WTC11 (cell line): ENCODE results near the gene NCAPG. TPM values are rescaled to one million over a fixed set of nuclear protein-coding genes. Genes with fewer than 3 reads are reported as not detected.

Experiments
- ATAC-seq: fragments of 200-7000 bp; cut with Tn5 transposase; 2 replicates; pipeline ENCODE4 v1.10.0; 2021; ENCODE audit warnings: mild to moderate bottlenecking, moderate library complexity
- CTCF ChIA-PET: fragments of 300-600 bp; sonication (Branson Sonifier 250); formaldehyde crosslinking; loops from one replicate; lab custom pipeline; 2021; ENCODE audit warnings: antibody characterized with exemption; lab: Charles Lee
- POLR2A ChIA-PET: fragments of 350-600 bp; sonication (Branson Sonifier 250); formaldehyde crosslinking; loops from one replicate; lab custom pipeline; 2021; ENCODE audit warnings: antibody characterized with exemption; lab: Charles Lee
- DNase-seq: peaks from one replicate; pipeline ENCODE4 v3.0.0; 2021; ENCODE audit warnings: low spot score
- H3K27ac Mint-ChIP-seq: 2 replicates; pipeline ENCODE4 v1.8.0; 2021; ENCODE audit warnings: mixed read lengths
- H3K27me3 Mint-ChIP-seq: 2 replicates; pipeline ENCODE4 v1.8.0; 2021; ENCODE audit warnings: low read depth, mild to moderate bottlenecking, moderate library complexity, mixed read lengths
- H3K36me3 Mint-ChIP-seq: 2 replicates; pipeline ENCODE4 v1.8.0; 2021; ENCODE audit warnings: mixed read lengths
- H3K4me1 Mint-ChIP-seq: 2 replicates; pipeline ENCODE4 v1.8.0; 2022; ENCODE audit warnings: mixed read lengths
- H3K4me3 Mint-ChIP-seq: 2 replicates; pipeline ENCODE4 v1.8.0; 2021; ENCODE audit warnings: mild to moderate bottlenecking, moderate library complexity, mixed read lengths
- H3K9me3 Mint-ChIP-seq: 2 replicates; pipeline ENCODE4 v1.8.0; 2021; ENCODE audit warnings: mixed read lengths
- ELF4 ChIP-seq: sonication (generic); formaldehyde crosslinking; IDR thresholded peaks from 2 replicates; pipeline ENCODE4 v1.8.1; 2022; ENCODE audit warnings: low read depth, mild to moderate bottlenecking, moderate library complexity, missing genetic modification reagents
- FOXP1 ChIP-seq: sonication (generic); formaldehyde crosslinking; IDR thresholded peaks from 2 replicates; pipeline ENCODE4 v1.8.0; 2022; ENCODE audit warnings: missing genetic modification reagents, mild to moderate bottlenecking, moderate library complexity, borderline replicate concordance
- GABPB1 ChIP-seq: sonication (generic); formaldehyde crosslinking; IDR thresholded peaks from 2 replicates; pipeline ENCODE4 v1.8.1; 2023; ENCODE audit warnings: mild to moderate bottlenecking, missing genetic modification reagents
- OVOL2 ChIP-seq: fragments of 250-450 bp; sonication (Bioruptor Pico); IDR thresholded peaks from 2 replicates; pipeline ENCODE4 v1.9.0; 2021; ENCODE audit warnings: mild to moderate bottlenecking, borderline replicate concordance
- ZNF263 ChIP-seq: sonication (generic); formaldehyde crosslinking; IDR thresholded peaks from 2 replicates; pipeline ENCODE4 v1.8.1; 2022; ENCODE audit warnings: low read depth, mild to moderate bottlenecking, moderate library complexity, missing genetic modification reagents
- total RNA-seq: library from RNA; stranded (reverse); gene quantifications from 3 replicates; pipeline ENCODE4 v1.2.3, GENCODE V29; 2021
- TF ChIP-seq, protein P1 (sequence below): sonication (generic); formaldehyde crosslinking; IDR thresholded peaks from 2 replicates; pipeline ENCODE4 v1.8.0; 2023; ENCODE audit warnings: mild to moderate bottlenecking, missing genetic modification reagents
- TF ChIP-seq, protein P2 (sequence below): sonication (generic); formaldehyde crosslinking; conservative IDR thresholded peaks from 2 replicates; pipeline ENCODE4 v1.8.1; 2023; ENCODE audit warnings: mild to moderate bottlenecking, low read depth, missing genetic modification reagents, moderate library complexity
- TF ChIP-seq, protein P3 (sequence below): sonication (generic); formaldehyde crosslinking; IDR thresholded peaks from 2 replicates; pipeline ENCODE4 v1.8.1; 2023; ENCODE audit warnings: mild to moderate bottlenecking, missing genetic modification reagents, moderate library complexity
- TF ChIP-seq, protein P4 (sequence below): sonication (generic); formaldehyde crosslinking; IDR thresholded peaks from 2 replicates; pipeline ENCODE4 v1.8.1; 2023; ENCODE audit warnings: mild to moderate bottlenecking, missing genetic modification reagents
- TF ChIP-seq, protein P5 (sequence below): fragments of 250-450 bp; sonication (Bioruptor Pico); IDR thresholded peaks from 2 replicates; pipeline ENCODE4 v1.9.0; 2021; ENCODE audit warnings: moderate library complexity, mild to moderate bottlenecking, inconsistent platforms, borderline replicate concordance
- TF ChIP-seq, protein P6 (sequence below): fragments of 250-450 bp; sonication (Bioruptor Pico); IDR thresholded peaks from 2 replicates; pipeline ENCODE4 v1.9.0; 2021; ENCODE audit warnings: mild to moderate bottlenecking, borderline replicate concordance

NCAPG gene
- total RNA-seq, 1 experiment from 2014 or later: 61.9 TPM

DNA sequence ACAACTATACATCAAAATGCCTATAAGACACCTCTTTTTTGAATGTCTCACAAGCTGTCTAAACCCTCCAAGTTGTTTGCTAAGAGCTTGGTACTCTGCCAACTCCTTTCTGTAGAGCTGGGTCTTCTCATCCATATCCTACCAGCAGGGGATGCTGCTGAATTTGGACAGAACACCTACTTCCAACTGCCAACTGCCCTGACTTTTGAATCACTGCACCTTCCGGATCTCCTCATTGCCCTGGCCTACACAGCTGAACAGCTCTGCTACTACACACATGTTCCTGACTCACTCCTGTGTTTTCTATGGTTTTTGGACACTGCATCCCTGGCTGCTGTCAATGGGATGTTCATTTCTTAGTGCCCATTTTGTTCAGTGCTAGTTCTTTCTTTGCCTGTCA lies 48.1 kb upstream of the NCAPG start:
- DNase-seq (no peak), ATAC-seq (0 out of 2 replicates have a peak, but pooled peaks have one; percentile 28)
- Mint-ChIP-seq H3K4me3 (no peak overlapping the region), H3K27ac (no peak overlapping the region), H3K27me3 (no peaks in the 10 kb centered on the region; the same call in 1 of the 2 replicates), H3K4me1 (peaks cover 14% of the 10 kb centered on the region), H3K36me3 (peaks cover 14% of the 10 kb centered on the region), H3K9me3 (peaks cover 22% of the 10 kb centered on the region)
- ChIA-PET POLR2A (no interaction called here), CTCF (no interaction called here)
- TF ChIP-seq, protein P1, sequence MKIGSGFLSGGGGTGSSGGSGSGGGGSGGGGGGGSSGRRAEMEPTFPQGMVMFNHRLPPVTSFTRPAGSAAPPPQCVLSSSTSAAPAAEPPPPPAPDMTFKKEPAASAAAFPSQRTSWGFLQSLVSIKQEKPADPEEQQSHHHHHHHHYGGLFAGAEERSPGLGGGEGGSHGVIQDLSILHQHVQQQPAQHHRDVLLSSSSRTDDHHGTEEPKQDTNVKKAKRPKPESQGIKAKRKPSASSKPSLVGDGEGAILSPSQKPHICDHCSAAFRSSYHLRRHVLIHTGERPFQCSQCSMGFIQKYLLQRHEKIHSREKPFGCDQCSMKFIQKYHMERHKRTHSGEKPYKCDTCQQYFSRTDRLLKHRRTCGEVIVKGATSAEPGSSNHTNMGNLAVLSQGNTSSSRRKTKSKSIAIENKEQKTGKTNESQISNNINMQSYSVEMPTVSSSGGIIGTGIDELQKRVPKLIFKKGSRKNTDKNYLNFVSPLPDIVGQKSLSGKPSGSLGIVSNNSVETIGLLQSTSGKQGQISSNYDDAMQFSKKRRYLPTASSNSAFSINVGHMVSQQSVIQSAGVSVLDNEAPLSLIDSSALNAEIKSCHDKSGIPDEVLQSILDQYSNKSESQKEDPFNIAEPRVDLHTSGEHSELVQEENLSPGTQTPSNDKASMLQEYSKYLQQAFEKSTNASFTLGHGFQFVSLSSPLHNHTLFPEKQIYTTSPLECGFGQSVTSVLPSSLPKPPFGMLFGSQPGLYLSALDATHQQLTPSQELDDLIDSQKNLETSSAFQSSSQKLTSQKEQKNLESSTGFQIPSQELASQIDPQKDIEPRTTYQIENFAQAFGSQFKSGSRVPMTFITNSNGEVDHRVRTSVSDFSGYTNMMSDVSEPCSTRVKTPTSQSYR (CRISPR knock-in tag): no peak
- no peak for TF ChIP-seq GABPB1 (CRISPR knock-in tag)
- no peak for TF ChIP-seq FOXP1 (CRISPR knock-in tag)
- TF ChIP-seq ZNF263 (CRISPR knock-in tag): no peak
- TF ChIP-seq, protein P2, sequence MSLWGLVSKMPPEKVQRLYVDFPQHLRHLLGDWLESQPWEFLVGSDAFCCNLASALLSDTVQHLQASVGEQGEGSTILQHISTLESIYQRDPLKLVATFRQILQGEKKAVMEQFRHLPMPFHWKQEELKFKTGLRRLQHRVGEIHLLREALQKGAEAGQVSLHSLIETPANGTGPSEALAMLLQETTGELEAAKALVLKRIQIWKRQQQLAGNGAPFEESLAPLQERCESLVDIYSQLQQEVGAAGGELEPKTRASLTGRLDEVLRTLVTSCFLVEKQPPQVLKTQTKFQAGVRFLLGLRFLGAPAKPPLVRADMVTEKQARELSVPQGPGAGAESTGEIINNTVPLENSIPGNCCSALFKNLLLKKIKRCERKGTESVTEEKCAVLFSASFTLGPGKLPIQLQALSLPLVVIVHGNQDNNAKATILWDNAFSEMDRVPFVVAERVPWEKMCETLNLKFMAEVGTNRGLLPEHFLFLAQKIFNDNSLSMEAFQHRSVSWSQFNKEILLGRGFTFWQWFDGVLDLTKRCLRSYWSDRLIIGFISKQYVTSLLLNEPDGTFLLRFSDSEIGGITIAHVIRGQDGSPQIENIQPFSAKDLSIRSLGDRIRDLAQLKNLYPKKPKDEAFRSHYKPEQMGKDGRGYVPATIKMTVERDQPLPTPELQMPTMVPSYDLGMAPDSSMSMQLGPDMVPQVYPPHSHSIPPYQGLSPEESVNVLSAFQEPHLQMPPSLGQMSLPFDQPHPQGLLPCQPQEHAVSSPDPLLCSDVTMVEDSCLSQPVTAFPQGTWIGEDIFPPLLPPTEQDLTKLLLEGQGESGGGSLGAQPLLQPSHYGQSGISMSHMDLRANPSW (CRISPR knock-in tag): no peak
- TF ChIP-seq, protein P3, sequence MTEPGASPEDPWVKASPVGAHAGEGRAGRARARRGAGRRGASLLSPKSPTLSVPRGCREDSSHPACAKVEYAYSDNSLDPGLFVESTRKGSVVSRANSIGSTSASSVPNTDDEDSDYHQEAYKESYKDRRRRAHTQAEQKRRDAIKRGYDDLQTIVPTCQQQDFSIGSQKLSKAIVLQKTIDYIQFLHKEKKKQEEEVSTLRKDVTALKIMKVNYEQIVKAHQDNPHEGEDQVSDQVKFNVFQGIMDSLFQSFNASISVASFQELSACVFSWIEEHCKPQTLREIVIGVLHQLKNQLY (CRISPR knock-in tag): no peak

DNA sequence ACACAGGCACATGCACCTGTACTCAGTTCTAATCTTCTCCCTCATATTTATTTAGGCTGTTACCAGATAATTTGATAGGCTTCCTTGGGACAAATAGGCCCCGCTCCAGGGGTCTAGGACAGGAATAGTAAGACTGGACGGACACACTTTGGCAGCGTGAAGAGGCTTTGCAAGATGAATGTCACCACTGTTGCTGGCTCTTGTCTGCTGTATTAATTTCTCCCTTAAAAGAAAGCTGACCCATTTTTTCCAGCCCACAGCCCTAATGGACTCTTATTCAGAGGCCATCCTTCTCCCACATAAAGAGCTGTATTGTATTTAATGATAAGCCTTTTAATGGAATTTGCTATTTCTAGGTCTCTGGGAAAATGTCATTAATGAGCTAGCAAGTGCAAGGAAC lies 47.4 kb upstream of the NCAPG start:
- Mint-ChIP-seq H3K36me3 (peaks cover 17% of the 10 kb centered on the region), H3K27me3 (no peaks in the 10 kb centered on the region; the same call in 1 of the 2 replicates), H3K4me3 (no peak overlapping the region), H3K4me1 (peaks cover 14% of the 10 kb centered on the region), H3K9me3 (peaks cover 25% of the 10 kb centered on the region)
- ATAC-seq: no peak
- DNase-seq: no peak
- ChIA-PET POLR2A (interaction anchor here (0.5 kb wide), 1 partner anchor 18 kb away, joined by 3 read pairs; the partner anchor contains the start of gene FAM184B), CTCF (interaction anchor here (0.7 kb wide), 1 partner anchor 291 kb away, joined by 3 read pairs; no protein-coding TSS in a partner anchor)
- TF ChIP-seq, protein P4, sequence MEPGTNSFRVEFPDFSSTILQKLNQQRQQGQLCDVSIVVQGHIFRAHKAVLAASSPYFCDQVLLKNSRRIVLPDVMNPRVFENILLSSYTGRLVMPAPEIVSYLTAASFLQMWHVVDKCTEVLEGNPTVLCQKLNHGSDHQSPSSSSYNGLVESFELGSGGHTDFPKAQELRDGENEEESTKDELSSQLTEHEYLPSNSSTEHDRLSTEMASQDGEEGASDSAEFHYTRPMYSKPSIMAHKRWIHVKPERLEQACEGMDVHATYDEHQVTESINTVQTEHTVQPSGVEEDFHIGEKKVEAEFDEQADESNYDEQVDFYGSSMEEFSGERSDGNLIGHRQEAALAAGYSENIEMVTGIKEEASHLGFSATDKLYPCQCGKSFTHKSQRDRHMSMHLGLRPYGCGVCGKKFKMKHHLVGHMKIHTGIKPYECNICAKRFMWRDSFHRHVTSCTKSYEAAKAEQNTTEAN (CRISPR knock-in tag): no peak
- TF ChIP-seq, protein P5, sequence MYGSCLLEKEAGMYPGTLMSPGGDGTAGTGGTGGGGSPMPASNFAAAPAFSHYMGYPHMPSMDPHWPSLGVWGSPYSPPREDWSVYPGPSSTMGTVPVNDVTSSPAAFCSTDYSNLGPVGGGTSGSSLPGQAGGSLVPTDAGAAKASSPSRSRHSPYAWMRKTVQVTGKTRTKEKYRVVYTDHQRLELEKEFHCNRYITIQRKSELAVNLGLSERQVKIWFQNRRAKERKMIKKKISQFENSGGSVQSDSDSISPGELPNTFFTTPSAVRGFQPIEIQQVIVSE (CRISPR knock-in tag): no peak
- TF ChIP-seq ELF4 (CRISPR knock-in tag) (no peak), OVOL2 (CRISPR knock-in tag) (no peak)
- TF ChIP-seq, protein P6, sequence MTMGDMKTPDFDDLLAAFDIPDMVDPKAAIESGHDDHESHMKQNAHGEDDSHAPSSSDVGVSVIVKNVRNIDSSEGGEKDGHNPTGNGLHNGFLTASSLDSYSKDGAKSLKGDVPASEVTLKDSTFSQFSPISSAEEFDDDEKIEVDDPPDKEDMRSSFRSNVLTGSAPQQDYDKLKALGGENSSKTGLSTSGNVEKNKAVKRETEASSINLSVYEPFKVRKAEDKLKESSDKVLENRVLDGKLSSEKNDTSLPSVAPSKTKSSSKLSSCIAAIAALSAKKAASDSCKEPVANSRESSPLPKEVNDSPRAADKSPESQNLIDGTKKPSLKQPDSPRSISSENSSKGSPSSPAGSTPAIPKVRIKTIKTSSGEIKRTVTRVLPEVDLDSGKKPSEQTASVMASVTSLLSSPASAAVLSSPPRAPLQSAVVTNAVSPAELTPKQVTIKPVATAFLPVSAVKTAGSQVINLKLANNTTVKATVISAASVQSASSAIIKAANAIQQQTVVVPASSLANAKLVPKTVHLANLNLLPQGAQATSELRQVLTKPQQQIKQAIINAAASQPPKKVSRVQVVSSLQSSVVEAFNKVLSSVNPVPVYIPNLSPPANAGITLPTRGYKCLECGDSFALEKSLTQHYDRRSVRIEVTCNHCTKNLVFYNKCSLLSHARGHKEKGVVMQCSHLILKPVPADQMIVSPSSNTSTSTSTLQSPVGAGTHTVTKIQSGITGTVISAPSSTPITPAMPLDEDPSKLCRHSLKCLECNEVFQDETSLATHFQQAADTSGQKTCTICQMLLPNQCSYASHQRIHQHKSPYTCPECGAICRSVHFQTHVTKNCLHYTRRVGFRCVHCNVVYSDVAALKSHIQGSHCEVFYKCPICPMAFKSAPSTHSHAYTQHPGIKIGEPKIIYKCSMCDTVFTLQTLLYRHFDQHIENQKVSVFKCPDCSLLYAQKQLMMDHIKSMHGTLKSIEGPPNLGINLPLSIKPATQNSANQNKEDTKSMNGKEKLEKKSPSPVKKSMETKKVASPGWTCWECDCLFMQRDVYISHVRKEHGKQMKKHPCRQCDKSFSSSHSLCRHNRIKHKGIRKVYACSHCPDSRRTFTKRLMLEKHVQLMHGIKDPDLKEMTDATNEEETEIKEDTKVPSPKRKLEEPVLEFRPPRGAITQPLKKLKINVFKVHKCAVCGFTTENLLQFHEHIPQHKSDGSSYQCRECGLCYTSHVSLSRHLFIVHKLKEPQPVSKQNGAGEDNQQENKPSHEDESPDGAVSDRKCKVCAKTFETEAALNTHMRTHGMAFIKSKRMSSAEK (CRISPR knock-in tag): no peak
- TF ChIP-seq, all 79 proteins: peak for 0
- no peak overlapping the region for H3K27ac Mint-ChIP-seq
